Suprapubic skin (tissue), 3 donors: Measurements from ENCODE around the gene GABRB3.

Source experiments
- CTCF ChIP-seq, 2 donors: fragments of 200-600 bp in 1 of 2; fragments of 450-650 bp in 1 of 2; sonication (generic) in 1 of 2; IDR thresholded peaks; one replicate each; pipeline ENCODE4 v1.5.1; 2016 to 2019; ENCODE audit warnings: antibody characterized with exemption in 2 of 2, mild to moderate bottlenecking in 1 of 2, moderate library complexity in 1 of 2
- POLR2A ChIP-seq, 2 donors: fragments of 450-650 bp; IDR thresholded peaks; one replicate each; pipeline ENCODE4 v1.6.1; 2017; ENCODE audit warnings: antibody characterized with exemption in 2 of 2, mild to moderate bottlenecking in 2 of 2, moderate library complexity in 2 of 2

GRCh38 chr15:26771578-26772153, 1.2 kb downstream of the GABRB3 start:
- TF ChIP-seq POLR2A (IDR thresholded peaks at IDR 0.05) (no peak), CTCF (IDR thresholded peaks at IDR 0.05) (no peak)
